A549 (cell line): Measurements from ENCODE around the gene BTBD6. TPM values are rescaled to one million over a fixed set of nuclear protein-coding genes. Genes with fewer than 3 reads are reported as not detected.

Experiments
- ATAC-seq, 2 experiments: fragments of 200-7000 bp in 1 of 2; fragments of >200 bp in 1 of 2; cut with Nextera tagmentation in 1 of 2; cut with Tn5 transposase in 1 of 2; 3 replicates each; pipeline versions ENCODE4 v1.8.0 to v1.9.1; 2018 to 2020; ENCODE audit warnings: mild to moderate bottlenecking in 1 of 2, moderate library complexity in 1 of 2
- CTCF ChIA-PET: fragments of 300-600 bp; sonication (Branson Sonifier 250); formaldehyde crosslinking; extraction: SDS; loops from one replicate; lab custom pipeline; 2021; ENCODE audit warnings: antibody characterized with exemption, inconsistent platforms; lab: Yijun Ruan, JAX
- POLR2A ChIA-PET: fragments of 350-600 bp; formaldehyde crosslinking; extraction: SDS; loops from one replicate; lab custom pipeline; 2021; ENCODE audit warnings: antibody characterized with exemption, inconsistent platforms; lab: Yijun Ruan, JAX
- DNase-seq, 2 experiments: peaks; one replicate each; pipeline versions ENCODE4 v3.0.0 to v3.0.0-alpha.2; 2011 to 2016; ENCODE audit warnings: low read depth in 1 of 2, low spot score in 1 of 2
- FAIRE-seq: peaks from 2 replicates; lab custom pipeline; 2011; peaks lifted over from hg19 to GRCh38; lab: Jason Lieb, UNC
- H3K27ac ChIP-seq, 2 experiments: fragments of >200 bp; sonication (Bioruptor Twin); formaldehyde crosslinking; 3 replicates each; pipeline ENCODE4 v1.5.1; 2016 to 2017
- H3K4me1 ChIP-seq: fragments of >200 bp; sonication (Bioruptor Twin); formaldehyde crosslinking; 3 replicates; pipeline ENCODE4 v1.6.1; 2016
- H3K4me2 ChIP-seq: fragments of >200 bp; sonication (Bioruptor Twin); formaldehyde crosslinking; 3 replicates; pipeline ENCODE4 v1.6.1; 2016
- H3K4me3 ChIP-seq: fragments of >200 bp; sonication (Bioruptor Twin); formaldehyde crosslinking; 3 replicates; pipeline ENCODE4 v1.5.1; 2016
- H3K9me3 ChIP-seq: fragments of >200 bp; sonication (Bioruptor Twin); formaldehyde crosslinking; 3 replicates; pipeline ENCODE4 v1.6.1; 2016
- ATOH8 ChIP-seq: fragments of 250-450 bp; sonication (Bioruptor Pico); IDR thresholded peaks from 2 replicates; pipeline ENCODE4 v1.5.0; 2020; ENCODE audit warnings: low read depth, mild to moderate bottlenecking, moderate library complexity
- BCL3 ChIP-seq: fragments of >200 bp; sonication (Bioruptor Twin); formaldehyde crosslinking; IDR thresholded peaks from 3 replicates; pipeline ENCODE4 v1.6.1; 2016
- CBX2 ChIP-seq: fragments of 200-600 bp; sonication (generic); IDR thresholded peaks from 2 replicates; pipeline ENCODE4 v1.6.1; 2016; ENCODE audit warnings: low read depth, mild to moderate bottlenecking, borderline replicate concordance
- EHF ChIP-seq: fragments of 250-450 bp; sonication (Bioruptor Pico); IDR thresholded peaks from 2 replicates; pipeline ENCODE4 v1.5.0; 2020; ENCODE audit warnings: mild to moderate bottlenecking
- EHMT2 ChIP-seq: fragments of 200-600 bp; sonication (generic); IDR thresholded peaks from 2 replicates; pipeline ENCODE4 v1.6.1; 2016; ENCODE audit warnings: antibody characterized with exemption, low read depth, mild to moderate bottlenecking, moderate library complexity
- EP300 ChIP-seq, 2 experiments: fragments of >200 bp; sonication (Bioruptor Twin); formaldehyde crosslinking; IDR thresholded peaks; 2 replicates in 1 of 2; 3 replicates in 1 of 2; pipeline ENCODE4 v1.6.1; 2016 to 2017
- ESRRA ChIP-seq: fragments of 150-350 bp; IDR thresholded peaks from 2 replicates; pipeline ENCODE4 v1.6.1; 2014; ENCODE audit warnings: mild to moderate bottlenecking, low read length, borderline replicate concordance
- FOSB ChIP-seq: fragments of 250-450 bp; sonication (Bioruptor Pico); IDR thresholded peaks from 2 replicates; pipeline ENCODE4 v1.5.0; 2020; ENCODE audit warnings: mild to moderate bottlenecking, moderate library complexity
- FOXS1 ChIP-seq: fragments of 250-450 bp; sonication (Bioruptor Pico); IDR thresholded peaks from 2 replicates; pipeline ENCODE4 v1.5.0; 2020; ENCODE audit warnings: mild to moderate bottlenecking, moderate library complexity
- HDAC2 ChIP-seq: fragments of 200-600 bp; sonication (generic); IDR thresholded peaks from 2 replicates; pipeline ENCODE4 v1.6.1; 2016
- JUN ChIP-seq, 2 experiments: fragments of >200 bp; sonication (Bioruptor Twin); formaldehyde crosslinking; IDR thresholded peaks; 2 replicates in 1 of 2; 3 replicates in 1 of 2; pipeline ENCODE4 v1.6.1; 2016 to 2017
- MAFK ChIP-seq: fragments of 450-650 bp; IDR thresholded peaks from 2 replicates; pipeline ENCODE4 v1.6.1; 2014; ENCODE audit not compliant: partially characterized antibody
- NFE2L2 ChIP-seq: fragments of 150-350 bp; conservative IDR thresholded peaks from 2 replicates; pipeline ENCODE4 v1.6.1; 2014; ENCODE audit warnings: low read length
- POLR2A ChIP-seq: IDR thresholded peaks from 2 replicates; pipeline ENCODE4 v1.6.1; 2012; ENCODE audit warnings: mild to moderate bottlenecking, low read length
- POLR2AphosphoS2 ChIP-seq: conservative IDR thresholded peaks from 2 replicates; pipeline ENCODE4 v1.6.1; 2012; ENCODE audit warnings: low read length, improper control_type of control experiment, inconsistent platforms
- RCOR1 ChIP-seq: fragments of 150-350 bp; IDR thresholded peaks from 2 replicates; pipeline ENCODE4 v1.6.1; 2014; ENCODE audit warnings: antibody characterized with exemption, low read length, low read depth
- RNF2 ChIP-seq: fragments of 200-600 bp; sonication (generic); IDR thresholded peaks from 2 replicates; pipeline ENCODE4 v1.6.1; 2016; ENCODE audit warnings: low read depth, mild to moderate bottlenecking, antibody characterized with exemption, moderate library complexity, borderline replicate concordance
- TFCP2L1 ChIP-seq: fragments of 250-450 bp; sonication (Bioruptor Pico); IDR thresholded peaks from 2 replicates; pipeline ENCODE4 v1.5.0; 2021; ENCODE audit warnings: mild to moderate bottlenecking
- WGBS: methylation state at CpG from one replicate; pipeline ENCODE4 v1.1.6; 2017; ENCODE audit errors: missing lambda C conversion rate; 5-methylcytosine and 5-hydroxymethylcytosine counted together
- polyA plus RNA-seq, 4 experiments: library from polyadenylated mRNA; depleted of rRNA in 3 of 4; stranded (reverse); fragments of >200 nt; fragmentation: RNase III in 1 of 4; extraction: RNeasy Plus Mini Kit Qiagen cat#74134 plus additional on column Dnase treatment in 1 of 4; gene quantifications; 2 replicates in 3 of 4; 3 replicates in 1 of 4; pipeline ENCODE4 v1.2.3, GENCODE V29; 2011 to 2017
- TF ChIP-seq, protein P1 (sequence below): IDR thresholded peaks from 2 replicates; pipeline ENCODE4 v1.6.1; 2012; ENCODE audit warnings: low read depth, borderline replicate concordance

BTBD6 gene
- polyA plus RNA-seq, 2 of the 4 experiments (the other 2 are of a cell fraction): 16.1 to 33.6 TPM

DNA sequence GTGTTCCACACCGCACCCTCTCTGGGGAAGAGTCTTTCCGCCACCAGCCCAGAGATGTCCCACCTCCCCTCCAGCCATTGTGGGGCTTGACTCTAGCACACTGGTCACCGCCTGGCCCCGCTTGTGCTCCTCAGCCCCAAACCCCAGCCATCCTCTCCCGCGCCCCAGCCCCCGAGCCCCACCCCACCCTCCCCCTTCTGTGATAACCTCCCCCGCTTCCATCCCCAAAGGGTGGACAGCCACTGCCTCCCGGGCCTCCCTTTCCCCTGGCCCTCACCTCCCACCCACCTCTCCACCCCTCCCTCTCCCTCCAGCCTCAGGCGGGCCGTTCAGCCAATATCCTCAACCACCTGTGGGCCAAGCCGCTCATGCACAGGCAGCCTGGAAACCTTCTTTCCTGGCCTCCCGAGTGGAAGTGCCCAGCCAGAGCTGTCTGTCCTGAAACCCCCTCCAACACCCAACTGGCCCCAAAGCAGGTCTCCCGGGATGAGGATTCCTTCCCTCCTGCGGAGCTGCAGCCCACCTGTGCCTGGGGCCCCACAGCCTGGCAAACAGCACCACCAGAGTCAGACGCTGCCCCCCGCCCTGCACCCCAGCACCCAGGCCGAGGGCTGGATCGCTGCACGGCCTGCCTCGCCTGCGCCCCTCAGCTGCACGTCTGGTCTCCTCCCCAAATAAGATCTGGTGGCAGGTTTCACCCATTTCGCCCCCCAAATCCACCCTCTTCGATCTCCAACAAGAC is 40.2 kb upstream of the BTBD6 start:
- Histone ChIP-seq H3K4me1 (peaks cover 34% of the 10 kb centered on the region), H3K27ac (no peak overlapping the region), H3K4me2 (no peak overlapping the region), H3K9me3 (no peaks in the 10 kb centered on the region), H3K4me3 (no peak overlapping the region)
- DNase-seq: no peak
- POLR2A ChIA-PET: no interaction called here
- ATAC-seq: no peak
- no peak for FAIRE-seq
- WGBS: 91% methylated on average over 21 of the region's 25 CpGs
- CTCF ChIA-PET: interaction anchor here (1.4 to 1.9 kb wide), 2 partner anchors 118 to 146 kb away, joined by 3 to 4 read pairs; no protein-coding TSS in a partner anchor
- TF ChIP-seq POLR2AphosphoS2 (no peak), RCOR1 (no peak), JUN (IDR thresholded peaks at IDR 0.05) (no peak), RNF2 (no peak), TFCP2L1 (no peak), CBX2 (no peak), EHMT2 (no peak), NFE2L2 (no peak), MAFK (no peak), BCL3 (no peak), POLR2A (no peak), FOXS1 (CRISPR knock-in tag) (no peak), ESRRA (no peak), EP300 (IDR thresholded peaks at IDR 0.05) (no peak)

DNA sequence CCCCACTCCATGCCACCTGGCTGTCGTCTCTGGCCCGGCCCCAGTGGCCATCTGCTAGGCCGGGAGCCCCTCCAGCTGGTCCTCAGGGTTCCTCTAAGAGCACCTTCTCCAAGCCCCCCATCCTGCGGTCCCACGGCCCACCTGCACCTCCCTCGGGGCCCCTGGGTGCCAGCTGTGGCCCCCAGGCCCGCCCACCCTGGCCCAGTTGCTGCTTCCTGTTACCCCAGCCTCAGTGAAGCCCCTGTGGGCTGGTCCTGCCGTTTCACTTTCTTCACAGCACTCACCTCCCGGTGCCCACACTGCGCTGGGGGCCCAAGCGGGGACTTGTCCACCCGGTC is 39.6 kb upstream of the BTBD6 start:
- Histone ChIP-seq H3K4me2 (no peak overlapping the region), H3K4me3 (no peak overlapping the region), H3K9me3 (no peaks in the 10 kb centered on the region), H3K4me1 (peaks cover 31% of the 10 kb centered on the region), H3K27ac (no peak overlapping the region)
- DNase-seq (no peak), FAIRE-seq (no peak), ATAC-seq (no peak)
- TF ChIP-seq FOSB (CRISPR knock-in tag): no peak
- no peak for TF ChIP-seq JUN (IDR thresholded peaks at IDR 0.05)
- TF ChIP-seq RNF2: no peak
- TF ChIP-seq ATOH8: no peak
- TF ChIP-seq EHMT2: no peak
- WGBS: 90% methylated on average over 7 of the region's 12 CpGs
- POLR2A ChIA-PET: no interaction called here
- CTCF ChIA-PET: interaction anchor here (0.5 to 1.9 kb wide), 4 partner anchors 57 to 145 kb away, joined by 3 to 6 read pairs (median 4); no protein-coding TSS in a partner anchor

- ATAC-seq (no peak), FAIRE-seq (no peak), DNase-seq (no peak)
- H3K27ac ChIP-seq: no peak overlapping the region
- POLR2A ChIA-PET: no interaction called here
- WGBS: 92% methylated on average over 8 of the region's 8 CpGs
- H3K4me3 ChIP-seq: no peak overlapping the region
- H3K9me3 ChIP-seq: no peaks in the 10 kb centered on the region
- H3K4me1 ChIP-seq: peaks cover 31% of the 10 kb centered on the region
- CTCF ChIA-PET: interaction anchor here (0.5 to 1.9 kb wide), 4 partner anchors 57 to 145 kb away, joined by 3 to 6 read pairs (median 4); no protein-coding TSS in a partner anchor
- no peak overlapping the region for H3K4me2 ChIP-seq
- TF ChIP-seq, protein P1, sequence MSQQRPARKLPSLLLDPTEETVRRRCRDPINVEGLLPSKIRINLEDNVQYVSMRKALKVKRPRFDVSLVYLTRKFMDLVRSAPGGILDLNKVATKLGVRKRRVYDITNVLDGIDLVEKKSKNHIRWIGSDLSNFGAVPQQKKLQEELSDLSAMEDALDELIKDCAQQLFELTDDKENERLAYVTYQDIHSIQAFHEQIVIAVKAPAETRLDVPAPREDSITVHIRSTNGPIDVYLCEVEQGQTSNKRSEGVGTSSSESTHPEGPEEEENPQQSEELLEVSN: no peak
- TF ChIP-seq HDAC2: no peak
- no peak for TF ChIP-seq EHF
Observed at GRCh38 chr14:105209091-105209490, 39.2 kb upstream of the BTBD6 start.
